ENCODE data around the gene TCP1.
"Not testable (repeated sequence)": the region's sequence is repeated elsewhere in the genome, so short reads cannot be mapped to it uniquely, and the experiment has no call there.

DNA sequence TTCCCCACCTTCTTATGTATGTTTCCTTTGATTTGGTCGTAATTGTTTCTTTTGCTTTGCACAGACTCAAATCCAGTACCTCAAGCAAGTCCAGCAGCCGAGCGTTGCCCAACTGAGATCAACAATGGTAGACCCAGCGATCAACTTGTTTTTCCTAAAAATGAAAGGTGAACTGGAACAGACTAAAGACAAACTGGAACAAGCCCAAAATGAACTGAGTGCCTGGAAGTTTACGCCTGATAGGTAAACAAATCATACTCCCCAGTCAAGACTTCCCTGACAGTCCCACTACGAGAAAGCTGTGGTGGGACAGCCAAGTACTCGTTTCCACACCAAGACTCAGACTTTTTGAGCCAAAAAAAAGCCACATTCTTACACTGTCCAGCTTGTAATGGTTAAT, 41.3 kb downstream of the TCP1 start:
- TF ChIP-seq, protein P1, sequence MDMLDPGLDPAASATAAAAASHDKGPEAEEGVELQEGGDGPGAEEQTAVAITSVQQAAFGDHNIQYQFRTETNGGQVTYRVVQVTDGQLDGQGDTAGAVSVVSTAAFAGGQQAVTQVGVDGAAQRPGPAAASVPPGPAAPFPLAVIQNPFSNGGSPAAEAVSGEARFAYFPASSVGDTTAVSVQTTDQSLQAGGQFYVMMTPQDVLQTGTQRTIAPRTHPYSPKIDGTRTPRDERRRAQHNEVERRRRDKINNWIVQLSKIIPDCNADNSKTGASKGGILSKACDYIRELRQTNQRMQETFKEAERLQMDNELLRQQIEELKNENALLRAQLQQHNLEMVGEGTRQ (IDR thresholded peaks at IDR 0.05; ENCODE audit: low read length), result not testable (repeated sequence)
- TF ChIP-seq, protein P2, sequence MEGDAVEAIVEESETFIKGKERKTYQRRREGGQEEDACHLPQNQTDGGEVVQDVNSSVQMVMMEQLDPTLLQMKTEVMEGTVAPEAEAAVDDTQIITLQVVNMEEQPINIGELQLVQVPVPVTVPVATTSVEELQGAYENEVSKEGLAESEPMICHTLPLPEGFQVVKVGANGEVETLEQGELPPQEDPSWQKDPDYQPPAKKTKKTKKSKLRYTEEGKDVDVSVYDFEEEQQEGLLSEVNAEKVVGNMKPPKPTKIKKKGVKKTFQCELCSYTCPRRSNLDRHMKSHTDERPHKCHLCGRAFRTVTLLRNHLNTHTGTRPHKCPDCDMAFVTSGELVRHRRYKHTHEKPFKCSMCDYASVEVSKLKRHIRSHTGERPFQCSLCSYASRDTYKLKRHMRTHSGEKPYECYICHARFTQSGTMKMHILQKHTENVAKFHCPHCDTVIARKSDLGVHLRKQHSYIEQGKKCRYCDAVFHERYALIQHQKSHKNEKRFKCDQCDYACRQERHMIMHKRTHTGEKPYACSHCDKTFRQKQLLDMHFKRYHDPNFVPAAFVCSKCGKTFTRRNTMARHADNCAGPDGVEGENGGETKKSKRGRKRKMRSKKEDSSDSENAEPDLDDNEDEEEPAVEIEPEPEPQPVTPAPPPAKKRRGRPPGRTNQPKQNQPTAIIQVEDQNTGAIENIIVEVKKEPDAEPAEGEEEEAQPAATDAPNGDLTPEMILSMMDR (IDR thresholded peaks at IDR 0.05; ENCODE audit: control extremely low read depth in 1 of 3, insufficient read depth in 1 of 3, low read depth in 1 of 3, low read length in 3 of 3), result not testable (repeated sequence)
- TF ChIP-seq POLR2AphosphoS5 (IDR thresholded peaks at IDR 0.05; ENCODE audit: low read depth, low read length); POLR2A (IDR thresholded peaks at IDR 0.05; ENCODE audit: control extremely low read depth in 1 of 2, low read depth in 2 of 2, low read length in 2 of 2); EZH2 (IDR thresholded peaks at IDR 0.05; ENCODE audit: low read depth, low read length, severe bottlenecking); CEBPB (IDR thresholded peaks at IDR 0.05; ENCODE audit: low read depth, low read length); POU5F1 (IDR thresholded peaks at IDR 0.05; ENCODE audit: low read depth, low read length): not testable (repeated sequence)
- TF ChIP-seq, protein P3, sequence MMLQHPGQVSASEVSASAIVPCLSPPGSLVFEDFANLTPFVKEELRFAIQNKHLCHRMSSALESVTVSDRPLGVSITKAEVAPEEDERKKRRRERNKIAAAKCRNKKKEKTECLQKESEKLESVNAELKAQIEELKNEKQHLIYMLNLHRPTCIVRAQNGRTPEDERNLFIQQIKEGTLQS (IDR thresholded peaks at IDR 0.05; ENCODE audit: insufficient read depth, low read depth, low read length), result not testable (repeated sequence)
- TF ChIP-seq, protein P4, sequence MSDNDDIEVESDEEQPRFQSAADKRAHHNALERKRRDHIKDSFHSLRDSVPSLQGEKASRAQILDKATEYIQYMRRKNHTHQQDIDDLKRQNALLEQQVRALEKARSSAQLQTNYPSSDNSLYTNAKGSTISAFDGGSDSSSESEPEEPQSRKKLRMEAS (IDR thresholded peaks at IDR 0.05), result not testable (repeated sequence)
